Mesenchymal stem cell (in vitro differentiated cells and primary cell): Measurements from ENCODE around the gene PPRC1.
A peak's percentile ranks its signal among the peaks of the same experiment; 100 is the strongest.

Source experiments
- DNase-seq: peaks from one replicate; pipeline ENCODE4 v3.0.0-alpha.2; 2013
- H2AFZ ChIP-seq: one replicate; pipeline ENCODE4 v1.6.1; 2013; ENCODE audit warnings: low read depth, mild to moderate bottlenecking, control low read depth, inconsistent platforms, low read length, moderate library complexity
- H2AK5ac ChIP-seq: 2 replicates; pipeline ENCODE4 v1.6.1; 2013; ENCODE audit warnings: low read length, moderate library complexity, mild to moderate bottlenecking, inconsistent platforms; ENCODE audit not compliant: severe bottlenecking
- H2BK120ac ChIP-seq: one replicate; pipeline ENCODE4 v1.6.1; 2013; ENCODE audit warnings: low read depth, mild to moderate bottlenecking, inconsistent platforms, low read length, moderate library complexity
- H2BK12ac ChIP-seq, 2 experiments: one replicate each; pipeline ENCODE4 v1.6.1; 2013; ENCODE audit warnings: inconsistent platforms in 2 of 2, low read length in 2 of 2, mild to moderate bottlenecking in 2 of 2, moderate library complexity in 2 of 2, control low read depth in 1 of 2
- H2BK15ac ChIP-seq: one replicate; pipeline ENCODE4 v1.6.1; 2013; ENCODE audit warnings: mild to moderate bottlenecking, low read depth, inconsistent platforms; ENCODE audit not compliant: poor library complexity, severe bottlenecking
- H2BK5ac ChIP-seq: 2 replicates; pipeline ENCODE4 v1.6.1; 2013; ENCODE audit warnings: low read depth, mild to moderate bottlenecking, low read length, control low read depth, inconsistent platforms; ENCODE audit not compliant: poor library complexity, severe bottlenecking
- H3K14ac ChIP-seq, 2 experiments: one replicate each; pipeline ENCODE4 v1.6.1; 2013; ENCODE audit warnings: inconsistent platforms in 2 of 2, low read length in 2 of 2, control low read depth in 1 of 2, mild to moderate bottlenecking in 1 of 2, moderate library complexity in 1 of 2
- H3K18ac ChIP-seq, 2 experiments: one replicate each; pipeline ENCODE4 v1.6.1; 2013; ENCODE audit warnings: inconsistent platforms in 2 of 2, low read length in 2 of 2, control low read depth in 1 of 2, low read depth in 1 of 2, mild to moderate bottlenecking in 1 of 2
- H3K23ac ChIP-seq, 2 experiments: one replicate each; pipeline ENCODE4 v1.6.1; 2013; ENCODE audit warnings: inconsistent platforms in 2 of 2, low read length in 2 of 2, mild to moderate bottlenecking in 2 of 2, moderate library complexity in 2 of 2, control low read depth in 1 of 2
- H3K27ac ChIP-seq: 2 replicates; pipeline ENCODE4 v1.5.1; 2013; ENCODE audit warnings: mild to moderate bottlenecking, moderate library complexity, low read length, control low read depth, inconsistent platforms; ENCODE audit not compliant: poor library complexity, severe bottlenecking
- H3K27me3 ChIP-seq, 2 experiments: 2 replicates each; pipeline versions ENCODE4 v1.6.1 to v1.7.0; 2013; ENCODE audit warnings: low read length in 2 of 2, mild to moderate bottlenecking in 2 of 2, moderate library complexity in 2 of 2, control low read depth in 1 of 2, inconsistent platforms in 1 of 2; ENCODE audit not compliant: control insufficient read depth in 1 of 2, insufficient read depth in 1 of 2
- H3K36me3 ChIP-seq, 2 experiments: 2 replicates each; pipeline versions ENCODE4 v1.6.1 to v1.7.0; 2013; ENCODE audit warnings: low read length in 2 of 2, control low read depth in 1 of 2, inconsistent platforms in 1 of 2, low read depth in 1 of 2, mild to moderate bottlenecking in 1 of 2; ENCODE audit not compliant: insufficient read depth in 2 of 2, control insufficient read depth in 1 of 2
- H3K4ac ChIP-seq, 2 experiments: one replicate each; pipeline ENCODE4 v1.6.1; 2013; ENCODE audit warnings: inconsistent platforms in 2 of 2, low read length in 2 of 2, mild to moderate bottlenecking in 2 of 2, moderate library complexity in 2 of 2, control low read depth in 1 of 2, low read depth in 1 of 2
- H3K4me1 ChIP-seq: 2 replicates; pipeline ENCODE4 v1.6.1; 2013; ENCODE audit warnings: low read depth, low read length, control low read depth; ENCODE audit not compliant: control insufficient read depth, insufficient read depth
- H3K4me2 ChIP-seq: 2 replicates; pipeline ENCODE4 v1.6.1; 2013; ENCODE audit warnings: low read length, mild to moderate bottlenecking, inconsistent platforms; ENCODE audit not compliant: poor library complexity, severe bottlenecking
- H3K4me3 ChIP-seq, 2 experiments: 2 replicates each; pipeline versions ENCODE4 v1.5.1 to v1.7.0; 2013; ENCODE audit warnings: low read length in 2 of 2, mild to moderate bottlenecking in 2 of 2, control low read depth in 1 of 2, low read depth in 1 of 2; ENCODE audit not compliant: insufficient read depth in 1 of 2
- H3K79me1 ChIP-seq: replicated peaks from 2 replicates; pipeline ENCODE4 v1.6.1; 2013; ENCODE audit warnings: mild to moderate bottlenecking, control low read depth, low read length, inconsistent platforms; ENCODE audit not compliant: poor library complexity, severe bottlenecking
- H3K9ac ChIP-seq: 2 replicates; pipeline ENCODE4 v1.7.0; 2013; ENCODE audit warnings: mild to moderate bottlenecking, low read length, moderate library complexity
- H3K9me3 ChIP-seq: 2 replicates; pipeline ENCODE4 v1.7.0; 2013; ENCODE audit warnings: mild to moderate bottlenecking, low read length; ENCODE audit not compliant: control insufficient read depth
- H4K8ac ChIP-seq: one replicate; pipeline ENCODE4 v1.6.1; 2013; ENCODE audit warnings: inconsistent platforms, mild to moderate bottlenecking, low read length, moderate library complexity
- H4K91ac ChIP-seq: one replicate; pipeline ENCODE4 v1.6.1; 2013; ENCODE audit warnings: mild to moderate bottlenecking, low read length, inconsistent platforms
- WGBS: methylation state at CpG from one replicate; pipeline ENCODE4 v1.1.7; 2013; ENCODE audit warnings: mixed read lengths; 5-methylcytosine and 5-hydroxymethylcytosine counted together

The PPRC1 gene

DNA sequence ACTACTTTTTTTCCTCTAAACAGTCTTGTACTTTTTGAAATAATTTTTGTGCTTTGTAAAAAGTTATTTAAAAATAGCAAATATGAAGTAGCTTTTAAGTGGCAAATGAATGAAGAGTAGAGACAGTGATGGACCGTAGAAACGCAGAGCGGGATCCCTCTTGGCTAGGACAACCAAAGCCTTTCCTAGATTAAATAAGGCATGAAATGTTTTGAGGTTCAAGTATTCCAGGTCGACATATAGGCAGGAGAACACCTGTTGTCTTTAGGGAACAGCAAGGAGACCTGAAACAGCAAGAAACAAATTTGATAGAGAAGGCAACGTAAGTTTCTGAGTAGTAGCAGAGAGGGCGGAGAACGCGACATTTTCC lies 662 bp upstream of the PPRC1 start:
- Histone ChIP-seq H3K9ac (peak overlapping the region; percentile 97), H3K23ac (no peak overlapping the region)

DNA sequence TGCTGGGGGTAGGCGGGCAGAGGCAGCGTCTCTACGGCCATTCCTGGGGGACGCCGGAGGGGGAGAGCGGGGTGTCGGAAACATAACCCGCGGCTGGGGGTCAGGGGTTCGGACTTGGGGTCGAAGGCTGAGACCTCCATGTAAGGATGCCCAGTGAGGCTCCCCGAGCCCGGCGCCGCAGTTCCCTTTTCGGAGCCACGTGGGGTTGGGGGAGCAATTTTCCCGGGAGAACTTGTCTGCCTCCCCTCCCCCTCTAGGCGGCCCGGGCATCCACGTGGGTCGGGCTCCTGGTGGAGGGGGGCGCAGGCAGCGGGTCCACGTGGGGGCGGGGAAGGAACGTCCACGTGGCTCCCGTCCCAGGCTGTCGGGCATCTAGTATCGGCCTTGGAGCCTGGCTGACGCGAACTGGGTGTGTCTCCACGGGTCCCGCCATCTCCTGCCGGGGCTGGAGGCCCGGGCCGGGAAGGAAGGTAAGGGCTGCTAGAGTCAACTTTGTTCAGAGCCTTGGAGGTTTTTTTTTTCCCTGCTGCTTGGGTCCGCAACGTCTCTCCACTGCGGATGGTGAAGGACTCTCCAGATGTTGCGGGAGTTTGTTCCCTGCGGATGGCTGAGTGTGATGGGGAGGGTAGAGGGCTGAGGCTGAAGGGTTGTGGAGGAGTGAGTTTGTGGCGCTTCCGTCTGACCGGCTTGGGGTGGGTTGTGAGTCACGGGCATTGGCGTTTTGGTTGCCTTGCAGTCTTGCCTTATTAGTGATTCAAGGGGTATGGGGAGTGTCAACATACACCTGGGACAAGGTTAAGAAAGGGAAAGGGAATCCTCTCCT lies 744 bp downstream of the PPRC1 start:
- peak overlapping the region; percentile 97 for H3K9ac ChIP-seq
- under 1% methylated on average over 39 of the region's 48 CpGs for WGBS

More for the DNA sequence above, 662 bp upstream of the PPRC1 start:
- Histone ChIP-seq H4K91ac (no peak overlapping the region), H3K4me1 (peaks cover 15% of the 10 kb centered on the region), H2BK15ac (no peak overlapping the region), H3K9me3 (no peaks in the 10 kb centered on the region), H3K14ac (no peak overlapping the region), H3K18ac (no peak overlapping the region), H3K4me2 (peak overlapping the region; percentile 62), H3K4ac (peak overlapping the region in 1 of 2 experiments; percentile 69), H3K79me1 (no peaks in the 10 kb centered on the region), H3K4me3 (peak overlapping the region in 1 of 2 experiments; percentile 98), H4K8ac (peak overlapping the region; percentile 47), H2BK5ac (no peak overlapping the region), H2AK5ac (no peak overlapping the region), H3K27ac (no peak overlapping the region), H2BK12ac (peak overlapping the region in 1 of 2 experiments; percentile 37), H2AFZ (no peak overlapping the region), H2BK120ac (no peak overlapping the region), H3K36me3 (no peaks in the 10 kb centered on the region), H3K27me3 (no peaks in the 10 kb centered on the region)
- WGBS = 40% methylated on average over 8 of the region's 8 CpGs
- no peak for DNase-seq

DNA sequence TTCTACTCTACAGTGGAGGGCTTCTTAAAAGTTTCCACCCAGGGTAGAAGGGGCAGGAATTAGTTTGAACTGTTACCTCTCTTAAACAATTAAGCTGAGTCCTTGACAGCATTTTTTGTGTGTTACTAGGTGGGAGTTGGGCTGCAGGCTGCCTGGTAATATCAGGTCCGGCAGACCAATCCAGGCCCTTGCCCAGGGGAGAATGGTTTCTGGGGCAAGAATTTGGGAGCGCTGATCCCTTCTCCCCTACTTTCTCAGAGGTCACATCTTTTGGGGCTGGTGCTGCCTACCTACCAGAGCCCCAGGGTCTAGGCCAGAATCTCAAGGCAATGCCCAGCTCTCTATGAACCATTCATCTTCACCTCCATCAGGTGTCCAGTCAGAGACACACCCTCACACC lies 1.6 kb downstream of the PPRC1 start:
- no peak overlapping the region for H4K8ac ChIP-seq
- H3K18ac ChIP-seq = no peak overlapping the region
- no peak overlapping the region for H2AFZ ChIP-seq
- H3K4me3 ChIP-seq = peak overlapping the region in 1 of 2 experiments; percentile 98
- H3K36me3 ChIP-seq = peaks cover 18 to 19% of the 10 kb centered on the region in 2 experiments
- H3K79me1 ChIP-seq = peaks cover 7% of the 10 kb centered on the region
- H2BK5ac ChIP-seq = no peak overlapping the region
- H3K27ac ChIP-seq = no peak overlapping the region
- peak overlapping the region in 1 of 2 experiments; percentile 44 for H3K14ac ChIP-seq
- DNase-seq = no peak
- H3K9me3 ChIP-seq = no peaks in the 10 kb centered on the region
- 55% methylated on average over 2 of the region's 2 CpGs for WGBS
- H4K91ac ChIP-seq = no peak overlapping the region
- no peak overlapping the region for H2BK15ac ChIP-seq
- peak overlapping the region in 1 of 2 experiments; percentile 57 for H3K23ac ChIP-seq
- H2BK120ac ChIP-seq = no peak overlapping the region
- H3K4ac ChIP-seq = no peak overlapping the region
- no peaks in the 10 kb centered on the region for H3K27me3 ChIP-seq
- no peak overlapping the region for H2AK5ac ChIP-seq
- H2BK12ac ChIP-seq = no peak overlapping the region
- peak overlapping the region; percentile 51 for H3K4me2 ChIP-seq
- peak overlapping the region; percentile 97 for H3K9ac ChIP-seq
- H3K4me1 ChIP-seq = peaks cover 12% of the 10 kb centered on the region

More for the DNA sequence above, 744 bp downstream of the PPRC1 start:
- Histone ChIP-seq H3K27me3 (no peaks in the 10 kb centered on the region), H2AK5ac (peak overlapping the region; percentile 42), H3K4me1 (peaks cover 12% of the 10 kb centered on the region), H4K8ac (peak overlapping the region; percentile 95), H2BK12ac (peak overlapping the region; percentile 59 to 80), H2BK15ac (peak overlapping the region; percentile 97), H3K36me3 (peaks cover 9 to 11% of the 10 kb centered on the region in 2 experiments), H2BK5ac (peak overlapping the region; percentile 97), H3K14ac (peak overlapping the region in 1 of 2 experiments; percentile 99), H3K4me2 (peak overlapping the region; percentile 51), H3K23ac (peak overlapping the region in 1 of 2 experiments; percentile 79), H3K4ac (peak overlapping the region; percentile 96 to 99), H2AFZ (peak overlapping the region; percentile 75), H3K9me3 (no peaks in the 10 kb centered on the region), H3K4me3 (peak overlapping the region; percentile 96 to 98), H4K91ac (peak overlapping the region; percentile 95), H2BK120ac (peak overlapping the region; percentile 89), H3K27ac (peak overlapping the region; percentile 89), H3K18ac (peak overlapping the region; percentile 98 to 99), H3K79me1 (peaks cover 2% of the 10 kb centered on the region)
- DNase-seq = peak; percentile 85

DNA sequence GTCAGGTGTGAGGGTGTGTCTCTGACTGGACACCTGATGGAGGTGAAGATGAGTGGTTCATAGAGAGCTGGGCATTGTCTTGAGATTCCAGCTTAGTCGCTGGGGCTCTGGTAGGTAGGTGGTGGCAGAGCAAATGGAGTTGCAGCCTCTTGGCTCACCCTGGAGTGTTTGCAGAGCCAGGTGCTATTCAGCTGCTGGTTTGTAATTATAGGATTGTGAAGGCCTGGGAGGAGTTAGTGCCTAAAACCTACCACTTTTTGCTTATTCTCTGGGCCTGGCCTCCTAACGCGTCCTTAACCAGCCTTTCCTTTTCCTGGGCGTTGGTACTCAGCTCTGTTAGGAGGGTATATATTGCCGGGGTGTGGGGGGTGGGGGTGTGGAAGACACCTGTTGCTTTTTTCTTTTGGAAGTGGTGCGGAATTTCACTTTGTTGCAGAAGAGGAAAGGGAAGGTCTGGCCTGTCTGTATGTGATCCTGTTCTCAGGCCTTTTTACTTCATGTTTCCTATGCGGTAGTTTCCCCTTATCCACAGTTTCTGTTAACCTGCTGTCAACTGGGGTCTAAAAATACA lies 3.2 kb downstream of the PPRC1 start:
- no peak overlapping the region for H3K4me3 ChIP-seq

More for the DNA sequence above, 3.2 kb downstream of the PPRC1 start:
- Histone ChIP-seq H2AFZ (no peak overlapping the region), H3K79me1 (peaks cover 13% of the 10 kb centered on the region), H3K14ac (no peak overlapping the region), H3K4me2 (no peak overlapping the region), H3K4me1 (peaks cover 12% of the 10 kb centered on the region), H4K91ac (no peak overlapping the region), H2BK12ac (no peak overlapping the region), H3K27me3 (no peaks in the 10 kb centered on the region), H3K9ac (no peak overlapping the region), H2AK5ac (no peak overlapping the region), H3K23ac (no peak overlapping the region), H4K8ac (no peak overlapping the region), H3K18ac (no peak overlapping the region), H2BK15ac (no peak overlapping the region), H2BK120ac (no peak overlapping the region), H3K27ac (no peak overlapping the region), H3K36me3 (peaks cover 34 to 35% of the 10 kb centered on the region in 2 experiments), H3K4ac (no peak overlapping the region), H2BK5ac (no peak overlapping the region), H3K9me3 (no peaks in the 10 kb centered on the region)
- no peak for DNase-seq
- 89% methylated on average over 5 of the region's 7 CpGs for WGBS
